Fibroblast of villous mesenchyme (primary cell): Measurements from ENCODE around the gene FSTL5. TPM values are rescaled to one million over a fixed set of nuclear protein-coding genes. Genes with fewer than 3 reads are reported as not detected.

Experiments
- DNase-seq: peaks from one replicate; pipeline ENCODE4 v3.0.0-alpha.2; 2010; ENCODE audit warnings: low read depth
- H3K4me3 ChIP-seq: 2 replicates; pipeline ENCODE4 v1.5.1; 2011; ENCODE audit warnings: low read depth, mild to moderate bottlenecking, low read length
- CTCF ChIP-seq: IDR thresholded peaks from 2 replicates; pipeline ENCODE4 v1.5.1; 2012; ENCODE audit warnings: low read depth, mild to moderate bottlenecking, low read length; ENCODE audit not compliant: insufficient read depth
- total RNA-seq: library from RNA; depleted of rRNA; stranded (reverse); fragments of >200 nt; gene quantifications from 2 replicates; pipeline ENCODE4 v1.2.3, GENCODE V29; 2012

FSTL5 gene
- total RNA-seq, 1 donor = not detected

- DNase-seq = no peak
These were observed 350.4 kb downstream of the FSTL5 start for GRCh38 chr4:161813389-161813788.

GRCh38 chr4:161803171-161803570 lies 360.6 kb downstream of the FSTL5 start:
- TF ChIP-seq CTCF = no peak
- DNase-seq = no peak

More at GRCh38 chr4:161813389-161813788, 350.4 kb downstream of the FSTL5 start:
- TF ChIP-seq CTCF = no peak
- H3K4me3 ChIP-seq = no peak overlapping the region

GRCh38 chr4:161799710-161800109 lies 364.1 kb downstream of the FSTL5 start:
- no peak overlapping the region for H3K4me3 ChIP-seq
- TF ChIP-seq CTCF = no peak
- peak; percentile 6 for DNase-seq

More at GRCh38 chr4:161803171-161803570, 360.6 kb downstream of the FSTL5 start:
- H3K4me3 ChIP-seq = no peak overlapping the region

GRCh38 chr4:161792991-161793390 lies 370.8 kb downstream of the FSTL5 start:
- no peak for DNase-seq
- no peak overlapping the region for H3K4me3 ChIP-seq
- TF ChIP-seq CTCF = no peak

- no peak for TF ChIP-seq CTCF
- no peak for DNase-seq
- H3K4me3 ChIP-seq = no peak overlapping the region
These were observed 371.8 kb downstream of the FSTL5 start for GRCh38 chr4:161791796-161792556.

GRCh38 chr4:161767116-161767515 lies 396.7 kb downstream of the FSTL5 start:
- no peak overlapping the region for H3K4me3 ChIP-seq
- no peak for TF ChIP-seq CTCF
- DNase-seq = peak; percentile 12
